Frontal cortex (tissue), 4 donors: Measurements from ENCODE around the gene PIR. TPM values are rescaled to one million over a fixed set of nuclear protein-coding genes. Genes with fewer than 3 reads are reported as not detected.

Experiments
- DNase-seq, 2 donors: peaks; one replicate each; pipeline ENCODE4 v3.0.0; 2012; ENCODE audit warnings: low spot score in 2 of 2
- FAIRE-seq: peaks from 2 replicates; lab custom pipeline; 2012; peaks lifted over from hg19 to GRCh38; lab: Jason Lieb, UNC
- total RNA-seq: library from RNA; depleted of rRNA; stranded (reverse); fragments of >200 nt; gene quantifications from one replicate; pipeline ENCODE4 v1.2.3, GENCODE V29; 2014
- donor health status: control.
- donor health status: control.
- donor health status: control.

Gene PIR
- total RNA-seq, 1 donor from 2014 or later, result 2.0 TPM

- no peak for FAIRE-seq
- no peak for DNase-seq
These were observed 63.1 kb downstream of the PIR start for GRCh38 chrX:15430076-15430475.

GRCh38 chrX:15425024-15425423, 68.1 kb downstream of the PIR start:
- no peak for FAIRE-seq
- no peak for DNase-seq

GRCh38 chrX:15418707-15419181, 74.4 kb downstream of the PIR start:
- no peak for FAIRE-seq

GRCh38 chrX:15418041-15418706, 75.0 kb downstream of the PIR start:
- FAIRE-seq (no peak), DNase-seq (no peak)

More at GRCh38 chrX:15418707-15419181, 74.4 kb downstream of the PIR start:
- DNase-seq, result no peak

- no peak for DNase-seq
- FAIRE-seq, result no peak
These were observed 76.8 kb downstream of the PIR start for GRCh38 chrX:15416133-15416993.

GRCh38 chrX:15413101-15413500, 80.0 kb downstream of the PIR start:
- DNase-seq (no peak), FAIRE-seq (no peak)

GRCh38 chrX:15410947-15411346, 82.2 kb downstream of the PIR start:
- no peak for FAIRE-seq
- no peak for DNase-seq

GRCh38 chrX:15410430-15410829, 82.7 kb downstream of the PIR start:
- FAIRE-seq (no peak), DNase-seq (no peak)

- DNase-seq (no peak), FAIRE-seq (no peak)
These were observed 87.3 kb downstream of the PIR start for GRCh38 chrX:15405846-15406245.

GRCh38 chrX:15404401-15405096, 88.6 kb downstream of the PIR start:
- no peak for FAIRE-seq
- DNase-seq, result no peak

- no peak for DNase-seq
- FAIRE-seq, result no peak
These were observed 91.8 kb downstream of the PIR start for GRCh38 chrX:15401378-15401777.

GRCh38 chrX:15399962-15400391, 93.2 kb downstream of the PIR start:
- FAIRE-seq (no peak), DNase-seq (no peak)

GRCh38 chrX:15398874-15399273, 94.3 kb downstream of the PIR start:
- FAIRE-seq, result no peak

GRCh38 chrX:15395789-15396188, 97.3 kb downstream of the PIR start:
- no peak for FAIRE-seq
- no peak for DNase-seq

More at GRCh38 chrX:15398874-15399273, 94.3 kb downstream of the PIR start:
- DNase-seq, result no peak

GRCh38 chrX:15391850-15392249, 101.3 kb downstream of the PIR start:
- FAIRE-seq (no peak), DNase-seq (no peak)

GRCh38 chrX:15384304-15384703, 108.8 kb downstream of the PIR start, which contains the start of gene VEGFD:
TSS of gene VEGFD (minus strand) at chrX:15384413. CDS start at chrX:15383946, 467 bp downstream.
- FAIRE-seq (no peak), DNase-seq (no peak)

- FAIRE-seq, result no peak
These were observed 110.3 kb downstream of the PIR start for GRCh38 chrX:15382813-15383212.

GRCh38 chrX:15376956-15377355, 116.2 kb downstream of the PIR start:
- no peak for FAIRE-seq

More at GRCh38 chrX:15382813-15383212, 110.3 kb downstream of the PIR start:
- no peak for DNase-seq

GRCh38 chrX:15373976-15374375, 119.2 kb downstream of the PIR start:
- no peak for DNase-seq
- FAIRE-seq, result no peak

More at GRCh38 chrX:15376956-15377355, 116.2 kb downstream of the PIR start:
- no peak for DNase-seq
